ENCODE measurements around the gene ERC2. TPM values are rescaled to one million over a fixed set of nuclear protein-coding genes. Genes with fewer than 3 reads are reported as not detected.

ERC2 gene
- total and polyA plus RNA-seq, 2 of the 8 experiments (the other 6 are each of a cell fraction or from before 2014, with no cell fraction given): 16.4 to 22.8 TPM

DNA sequence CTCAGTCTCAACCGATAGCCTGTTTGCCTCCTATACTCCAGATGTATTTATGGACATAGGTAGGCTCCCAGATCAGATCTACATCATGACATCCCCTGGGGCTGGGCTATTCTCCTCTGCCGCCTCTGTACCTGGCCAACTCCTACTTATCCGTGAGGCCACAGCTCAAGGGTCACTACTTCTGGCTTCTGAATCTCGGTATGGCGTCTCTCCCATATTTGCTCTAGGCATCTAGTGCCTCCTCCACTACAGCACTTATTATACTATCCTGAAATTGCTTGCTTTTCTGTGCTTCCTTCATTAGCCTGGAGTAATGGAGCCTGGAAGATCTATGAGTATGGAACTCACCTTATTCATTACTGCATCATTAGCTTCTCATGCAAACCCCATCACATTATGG lies 808.6 kb downstream of the ERC2 start (continued):
- TF ChIP-seq, protein P1, sequence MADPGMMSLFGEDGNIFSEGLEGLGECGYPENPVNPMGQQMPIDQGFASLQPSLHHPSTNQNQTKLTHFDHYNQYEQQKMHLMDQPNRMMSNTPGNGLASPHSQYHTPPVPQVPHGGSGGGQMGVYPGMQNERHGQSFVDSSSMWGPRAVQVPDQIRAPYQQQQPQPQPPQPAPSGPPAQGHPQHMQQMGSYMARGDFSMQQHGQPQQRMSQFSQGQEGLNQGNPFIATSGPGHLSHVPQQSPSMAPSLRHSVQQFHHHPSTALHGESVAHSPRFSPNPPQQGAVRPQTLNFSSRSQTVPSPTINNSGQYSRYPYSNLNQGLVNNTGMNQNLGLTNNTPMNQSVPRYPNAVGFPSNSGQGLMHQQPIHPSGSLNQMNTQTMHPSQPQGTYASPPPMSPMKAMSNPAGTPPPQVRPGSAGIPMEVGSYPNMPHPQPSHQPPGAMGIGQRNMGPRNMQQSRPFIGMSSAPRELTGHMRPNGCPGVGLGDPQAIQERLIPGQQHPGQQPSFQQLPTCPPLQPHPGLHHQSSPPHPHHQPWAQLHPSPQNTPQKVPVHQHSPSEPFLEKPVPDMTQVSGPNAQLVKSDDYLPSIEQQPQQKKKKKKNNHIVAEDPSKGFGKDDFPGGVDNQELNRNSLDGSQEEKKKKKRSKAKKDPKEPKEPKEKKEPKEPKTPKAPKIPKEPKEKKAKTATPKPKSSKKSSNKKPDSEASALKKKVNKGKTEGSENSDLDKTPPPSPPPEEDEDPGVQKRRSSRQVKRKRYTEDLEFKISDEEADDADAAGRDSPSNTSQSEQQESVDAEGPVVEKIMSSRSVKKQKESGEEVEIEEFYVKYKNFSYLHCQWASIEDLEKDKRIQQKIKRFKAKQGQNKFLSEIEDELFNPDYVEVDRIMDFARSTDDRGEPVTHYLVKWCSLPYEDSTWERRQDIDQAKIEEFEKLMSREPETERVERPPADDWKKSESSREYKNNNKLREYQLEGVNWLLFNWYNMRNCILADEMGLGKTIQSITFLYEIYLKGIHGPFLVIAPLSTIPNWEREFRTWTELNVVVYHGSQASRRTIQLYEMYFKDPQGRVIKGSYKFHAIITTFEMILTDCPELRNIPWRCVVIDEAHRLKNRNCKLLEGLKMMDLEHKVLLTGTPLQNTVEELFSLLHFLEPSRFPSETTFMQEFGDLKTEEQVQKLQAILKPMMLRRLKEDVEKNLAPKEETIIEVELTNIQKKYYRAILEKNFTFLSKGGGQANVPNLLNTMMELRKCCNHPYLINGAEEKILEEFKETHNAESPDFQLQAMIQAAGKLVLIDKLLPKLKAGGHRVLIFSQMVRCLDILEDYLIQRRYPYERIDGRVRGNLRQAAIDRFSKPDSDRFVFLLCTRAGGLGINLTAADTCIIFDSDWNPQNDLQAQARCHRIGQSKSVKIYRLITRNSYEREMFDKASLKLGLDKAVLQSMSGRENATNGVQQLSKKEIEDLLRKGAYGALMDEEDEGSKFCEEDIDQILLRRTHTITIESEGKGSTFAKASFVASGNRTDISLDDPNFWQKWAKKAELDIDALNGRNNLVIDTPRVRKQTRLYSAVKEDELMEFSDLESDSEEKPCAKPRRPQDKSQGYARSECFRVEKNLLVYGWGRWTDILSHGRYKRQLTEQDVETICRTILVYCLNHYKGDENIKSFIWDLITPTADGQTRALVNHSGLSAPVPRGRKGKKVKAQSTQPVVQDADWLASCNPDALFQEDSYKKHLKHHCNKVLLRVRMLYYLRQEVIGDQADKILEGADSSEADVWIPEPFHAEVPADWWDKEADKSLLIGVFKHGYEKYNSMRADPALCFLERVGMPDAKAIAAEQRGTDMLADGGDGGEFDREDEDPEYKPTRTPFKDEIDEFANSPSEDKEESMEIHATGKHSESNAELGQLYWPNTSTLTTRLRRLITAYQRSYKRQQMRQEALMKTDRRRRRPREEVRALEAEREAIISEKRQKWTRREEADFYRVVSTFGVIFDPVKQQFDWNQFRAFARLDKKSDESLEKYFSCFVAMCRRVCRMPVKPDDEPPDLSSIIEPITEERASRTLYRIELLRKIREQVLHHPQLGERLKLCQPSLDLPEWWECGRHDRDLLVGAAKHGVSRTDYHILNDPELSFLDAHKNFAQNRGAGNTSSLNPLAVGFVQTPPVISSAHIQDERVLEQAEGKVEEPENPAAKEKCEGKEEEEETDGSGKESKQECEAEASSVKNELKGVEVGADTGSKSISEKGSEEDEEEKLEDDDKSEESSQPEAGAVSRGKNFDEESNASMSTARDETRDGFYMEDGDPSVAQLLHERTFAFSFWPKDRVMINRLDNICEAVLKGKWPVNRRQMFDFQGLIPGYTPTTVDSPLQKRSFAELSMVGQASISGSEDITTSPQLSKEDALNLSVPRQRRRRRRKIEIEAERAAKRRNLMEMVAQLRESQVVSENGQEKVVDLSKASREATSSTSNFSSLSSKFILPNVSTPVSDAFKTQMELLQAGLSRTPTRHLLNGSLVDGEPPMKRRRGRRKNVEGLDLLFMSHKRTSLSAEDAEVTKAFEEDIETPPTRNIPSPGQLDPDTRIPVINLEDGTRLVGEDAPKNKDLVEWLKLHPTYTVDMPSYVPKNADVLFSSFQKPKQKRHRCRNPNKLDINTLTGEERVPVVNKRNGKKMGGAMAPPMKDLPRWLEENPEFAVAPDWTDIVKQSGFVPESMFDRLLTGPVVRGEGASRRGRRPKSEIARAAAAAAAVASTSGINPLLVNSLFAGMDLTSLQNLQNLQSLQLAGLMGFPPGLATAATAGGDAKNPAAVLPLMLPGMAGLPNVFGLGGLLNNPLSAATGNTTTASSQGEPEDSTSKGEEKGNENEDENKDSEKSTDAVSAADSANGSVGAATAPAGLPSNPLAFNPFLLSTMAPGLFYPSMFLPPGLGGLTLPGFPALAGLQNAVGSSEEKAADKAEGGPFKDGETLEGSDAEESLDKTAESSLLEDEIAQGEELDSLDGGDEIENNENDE (IDR thresholded peaks at IDR 0.05; ENCODE audit: insufficient replicate concordance, low read length): no peak
- TF ChIP-seq NRF1 (IDR thresholded peaks at IDR 0.05; ENCODE audit: low read depth, low read length): no peak
- no peak for TF ChIP-seq CREB1 (IDR thresholded peaks at IDR 0.05)
- TF ChIP-seq RAD21 (IDR thresholded peaks at IDR 0.05 in 1 of 2, conservative IDR thresholded peaks at IDR 0.05 in 1 of 2; ENCODE audit: low read depth in 2 of 2, low read length in 2 of 2): no peak
- TF ChIP-seq CBX8 (IDR thresholded peaks at IDR 0.05; ENCODE audit: borderline replicate concordance, low read depth, low read length): no peak
- TF ChIP-seq TBP (IDR thresholded peaks at IDR 0.05; ENCODE audit: low read depth, low read length): no peak

All from H1 (cell line).